ENCODE data around the gene CALHM5. TPM values are rescaled to one million over a fixed set of nuclear protein-coding genes. Genes with fewer than 3 reads are reported as not detected.

The CALHM5 gene
- total RNA-seq, 1 experiment from 2014 or later: not detected

- ChIA-PET CTCF (no interaction called here), POLR2A (ENCODE audit: unreplicated experiment) (no interaction called here)
- 0 out of 2 replicates have a peak, but pooled peaks cover 2% of the 10 kb centered on the region for H3K4me1 ChIP-seq (ENCODE audit: insufficient read depth, low read length)
- H3K4me2 ChIP-seq (ENCODE audit: low read length): no peak overlapping the region
- no peaks in the 10 kb centered on the region for H3K9me3 ChIP-seq (ENCODE audit: low read length)
- no peaks in the 10 kb centered on the region for H3K27me3 ChIP-seq (ENCODE audit: low read length)
- DNase-seq (no peak), ATAC-seq (no peak)
- H3F3A ChIP-seq (ENCODE audit: low read length, unreplicated experiment): no peaks in the 10 kb centered on the region
- H2AFZ ChIP-seq (ENCODE audit: low read length): no peak overlapping the region
- H3K27ac ChIP-seq (ENCODE audit: low read length): no peak overlapping the region
- H3K4me3 ChIP-seq (ENCODE audit: low read length): no peak overlapping the region
- no peak for TF ChIP-seq EZH2 (IDR thresholded peaks at IDR 0.05; ENCODE audit: low read length, unreplicated experiment)
- no peak for TF ChIP-seq EZH2phosphoT487 (IDR thresholded peaks at IDR 0.05; ENCODE audit: borderline replicate concordance, low read length)
- TF ChIP-seq, protein P1, sequence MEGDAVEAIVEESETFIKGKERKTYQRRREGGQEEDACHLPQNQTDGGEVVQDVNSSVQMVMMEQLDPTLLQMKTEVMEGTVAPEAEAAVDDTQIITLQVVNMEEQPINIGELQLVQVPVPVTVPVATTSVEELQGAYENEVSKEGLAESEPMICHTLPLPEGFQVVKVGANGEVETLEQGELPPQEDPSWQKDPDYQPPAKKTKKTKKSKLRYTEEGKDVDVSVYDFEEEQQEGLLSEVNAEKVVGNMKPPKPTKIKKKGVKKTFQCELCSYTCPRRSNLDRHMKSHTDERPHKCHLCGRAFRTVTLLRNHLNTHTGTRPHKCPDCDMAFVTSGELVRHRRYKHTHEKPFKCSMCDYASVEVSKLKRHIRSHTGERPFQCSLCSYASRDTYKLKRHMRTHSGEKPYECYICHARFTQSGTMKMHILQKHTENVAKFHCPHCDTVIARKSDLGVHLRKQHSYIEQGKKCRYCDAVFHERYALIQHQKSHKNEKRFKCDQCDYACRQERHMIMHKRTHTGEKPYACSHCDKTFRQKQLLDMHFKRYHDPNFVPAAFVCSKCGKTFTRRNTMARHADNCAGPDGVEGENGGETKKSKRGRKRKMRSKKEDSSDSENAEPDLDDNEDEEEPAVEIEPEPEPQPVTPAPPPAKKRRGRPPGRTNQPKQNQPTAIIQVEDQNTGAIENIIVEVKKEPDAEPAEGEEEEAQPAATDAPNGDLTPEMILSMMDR (conservative IDR thresholded peaks at IDR 0.05; ENCODE audit: low read depth, low read length): no peak
- H3K9ac ChIP-seq (ENCODE audit: low read length): no peak overlapping the region
- H3K36me3 ChIP-seq (ENCODE audit: low read depth, low read length): no peaks in the 10 kb centered on the region
- H4K20me1 ChIP-seq (ENCODE audit: low read length): no peaks in the 10 kb centered on the region
- intact Hi-C loops (cut with micrococcal nuclease): no loop called here
- no peaks in the 10 kb centered on the region for H3K9me2 ChIP-seq (replicated peaks; ENCODE audit: low read length)
- no TSS peak for BruUV-seq (replicated peaks)
- no peaks in the 10 kb centered on the region for H3K79me2 ChIP-seq (ENCODE audit: low read length)
These were observed 52.4 kb downstream of the CALHM5 start for GRCh38 chr6:116563830-116564229.

DNA sequence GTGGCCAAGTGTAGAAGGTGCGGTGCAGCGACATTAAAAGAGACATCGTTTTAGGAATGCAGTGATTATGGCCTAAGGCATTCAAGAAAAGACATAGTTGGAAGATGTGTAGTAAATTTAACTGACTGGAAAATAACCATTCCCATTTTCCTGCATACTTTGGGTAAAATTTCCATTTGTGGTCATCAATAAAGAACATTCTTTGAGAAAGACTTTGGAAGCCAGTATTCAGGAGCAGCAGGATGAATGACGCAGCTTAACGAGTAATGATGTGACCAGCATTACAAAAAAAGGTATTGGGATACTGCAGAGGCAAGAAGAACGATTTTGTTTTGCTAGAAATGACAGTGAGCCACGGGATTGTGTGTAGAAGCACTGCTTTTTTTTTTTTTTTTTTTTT lies 52.9 kb downstream of the CALHM5 start:
- no peak overlapping the region for H2AFZ ChIP-seq (ENCODE audit: low read length)
- no peak for ATAC-seq
- H3K4me1 ChIP-seq (ENCODE audit: insufficient read depth, low read length): no peaks in the 10 kb centered on the region; the same call in 1 of the 2 replicates
- intact Hi-C loops (cut with micrococcal nuclease): no loop called here
- POLR2A ChIA-PET (ENCODE audit: unreplicated experiment): no interaction called here
- no peak overlapping the region for H3K9ac ChIP-seq (ENCODE audit: low read length)
- H3K9me3 ChIP-seq (ENCODE audit: low read length): no peaks in the 10 kb centered on the region
- no peak overlapping the region for H3K4me2 ChIP-seq (ENCODE audit: low read length)
- no peak for DNase-seq
- no peak overlapping the region for H3K4me3 ChIP-seq (ENCODE audit: low read length)
- no peaks in the 10 kb centered on the region for H3K79me2 ChIP-seq (ENCODE audit: low read length)
- BruUV-seq (replicated peaks): no TSS peak
- H4K20me1 ChIP-seq (ENCODE audit: low read length): no peaks in the 10 kb centered on the region
- no peak for TF ChIP-seq EZH2 (IDR thresholded peaks at IDR 0.05; ENCODE audit: low read length, unreplicated experiment)
- TF ChIP-seq, protein P1 (conservative IDR thresholded peaks at IDR 0.05; ENCODE audit: low read depth, low read length): no peak
- no peak for TF ChIP-seq EZH2phosphoT487 (IDR thresholded peaks at IDR 0.05; ENCODE audit: borderline replicate concordance, low read length)
- no peaks in the 10 kb centered on the region for H3K9me2 ChIP-seq (replicated peaks; ENCODE audit: low read length)
- CTCF ChIA-PET: no interaction called here
- no peak overlapping the region for H3K27ac ChIP-seq (ENCODE audit: low read length)
- no peaks in the 10 kb centered on the region for H3F3A ChIP-seq (ENCODE audit: low read length, unreplicated experiment)
- H3K36me3 ChIP-seq (ENCODE audit: low read depth, low read length): no peaks in the 10 kb centered on the region
- no peaks in the 10 kb centered on the region for H3K27me3 ChIP-seq (ENCODE audit: low read length)

DNA sequence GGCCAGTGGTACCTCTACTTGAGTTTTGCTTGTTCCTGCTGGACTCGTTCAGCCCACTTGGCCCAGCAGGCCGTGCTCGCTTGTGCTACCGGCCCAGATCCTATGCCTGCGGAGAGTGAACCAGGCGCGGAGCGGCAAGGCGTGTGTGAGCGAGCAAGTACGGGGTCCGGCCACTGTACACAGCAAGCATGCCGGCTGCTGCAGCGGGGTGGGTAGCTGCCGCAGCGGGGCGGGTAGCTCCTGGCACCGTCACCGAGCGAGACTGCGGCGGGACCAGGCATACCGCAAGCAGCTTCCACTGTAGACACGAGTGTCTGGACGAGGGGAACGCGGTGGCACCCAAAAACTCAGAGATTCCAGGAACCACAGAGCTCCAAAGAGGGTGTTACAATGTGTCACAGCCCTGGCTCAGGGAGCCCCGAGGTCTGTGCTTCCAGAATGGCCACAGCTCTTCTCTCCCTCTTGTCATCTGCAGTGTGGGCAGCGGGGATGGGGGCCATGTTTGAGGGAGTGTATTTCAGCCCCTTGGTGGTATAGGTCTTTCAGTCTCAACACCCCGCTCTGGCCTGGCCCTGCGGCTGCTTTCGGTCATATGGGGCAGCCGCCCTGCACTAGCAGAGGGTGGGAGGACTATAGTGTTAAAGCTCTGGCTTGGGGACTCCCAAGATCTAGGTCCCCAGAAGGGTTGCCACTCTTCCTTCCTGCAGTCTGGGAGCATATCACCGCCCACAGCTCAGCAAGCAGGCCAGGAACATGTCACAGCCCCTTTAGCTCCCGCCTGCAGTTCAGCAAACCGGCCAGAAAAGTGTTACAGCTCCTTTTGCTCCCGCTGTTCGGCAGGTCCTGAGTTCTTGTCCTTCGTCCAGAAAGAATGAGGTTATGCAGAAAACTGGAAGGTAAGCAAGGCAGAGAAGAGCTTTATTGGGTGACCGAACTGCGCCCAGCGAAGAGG lies 53.8 kb downstream of the CALHM5 start:
- no peaks in the 10 kb centered on the region for H3K9me3 ChIP-seq (ENCODE audit: low read length)
- no peak overlapping the region for H3K9ac ChIP-seq (ENCODE audit: low read length)
- intact Hi-C loops (cut with micrococcal nuclease): no loop called here
- no TSS peak for BruUV-seq (replicated peaks)
- no peaks in the 10 kb centered on the region for H4K20me1 ChIP-seq (ENCODE audit: low read length)
- TF ChIP-seq EZH2 (IDR thresholded peaks at IDR 0.05; ENCODE audit: low read length, unreplicated experiment): no peak
- TF ChIP-seq, protein P1 (conservative IDR thresholded peaks at IDR 0.05; ENCODE audit: low read depth, low read length): no peak
- no peak for TF ChIP-seq EZH2phosphoT487 (IDR thresholded peaks at IDR 0.05; ENCODE audit: borderline replicate concordance, low read length)
- no peaks in the 10 kb centered on the region for H3F3A ChIP-seq (ENCODE audit: low read length, unreplicated experiment)
- H3K4me3 ChIP-seq (ENCODE audit: low read length): no peak overlapping the region
- H3K27ac ChIP-seq (ENCODE audit: low read length): no peak overlapping the region
- ATAC-seq: no peak
- no peaks in the 10 kb centered on the region for H3K9me2 ChIP-seq (replicated peaks; ENCODE audit: low read length)
- CTCF ChIA-PET: no interaction called here
- no peak overlapping the region for H2AFZ ChIP-seq (ENCODE audit: low read length)
- H3K4me2 ChIP-seq (ENCODE audit: low read length): no peak overlapping the region
- peaks cover 7% of the 10 kb centered on the region for H3K79me2 ChIP-seq (ENCODE audit: low read length)
- no peaks in the 10 kb centered on the region for H3K36me3 ChIP-seq (ENCODE audit: low read depth, low read length)
- DNase-seq: no peak
- POLR2A ChIA-PET (ENCODE audit: unreplicated experiment): no interaction called here
- H3K4me1 ChIP-seq (ENCODE audit: insufficient read depth, low read length): peaks cover 7% of the 10 kb centered on the region
- no peaks in the 10 kb centered on the region for H3K27me3 ChIP-seq (ENCODE audit: low read length)

Measured in PC-3 (cell line).